PC-9 (cell line): ENCODE results near the gene CHRNE. TPM values are rescaled to one million over a fixed set of nuclear protein-coding genes. Genes with fewer than 3 reads are reported as not detected.

ENCODE experiments used
- BruUV-seq: library from RNA; stranded (reverse); fragments of 400-500 nt; replicated peaks from 2 replicates; lab custom pipeline; 2021; lab: Mats Ljungman, UMichigan
- CTCF ChIA-PET: fragments of 300-600 bp; sonication (Branson Sonifier 250); formaldehyde crosslinking; loops from one replicate; lab custom pipeline; 2022; ENCODE audit warnings: antibody characterized with exemption; lab: Charles Lee
- POLR2A ChIA-PET: fragments of 300-600 bp; sonication (Branson Sonifier 250); formaldehyde crosslinking; loops from one replicate; lab custom pipeline; 2022; ENCODE audit warnings: antibody characterized with exemption; ENCODE audit not compliant: unreplicated experiment; lab: Charles Lee
- DNase-seq, 2 experiments: peaks; one replicate each; pipeline versions ENCODE4 v3.0.0 to v3.0.0-alpha.2; 2015 to 2022; ENCODE audit warnings: mixed read lengths in 1 of 2
- H2AFZ ChIP-seq: fragments of 200-600 bp; sonication (generic); 2 replicates; pipeline ENCODE4 v1.8.1; 2017; ENCODE audit warnings: antibody characterized with exemption
- H3F3A ChIP-seq: fragments of 200-600 bp; sonication (generic); 2 replicates; pipeline ENCODE4 v1.8.1; 2017; ENCODE audit warnings: antibody characterized with exemption, mild to moderate bottlenecking, low read depth; ENCODE audit not compliant: insufficient read depth
- H3K27ac ChIP-seq: fragments of 200-600 bp; sonication (generic); 2 replicates; pipeline ENCODE4 v1.6.1; 2016; ENCODE audit warnings: mixed run types
- H3K27me3 ChIP-seq: fragments of 200-600 bp; sonication (generic); 2 replicates; pipeline ENCODE4 v1.6.1; 2016; ENCODE audit warnings: low read depth, mixed run types; ENCODE audit not compliant: insufficient read depth
- H3K36me3 ChIP-seq: fragments of 200-600 bp; sonication (generic); 2 replicates; pipeline ENCODE4 v1.6.1; 2016; ENCODE audit warnings: low read depth, mixed run types
- H3K4me1 ChIP-seq: fragments of 200-600 bp; sonication (generic); replicated peaks from 2 replicates; pipeline ENCODE4 v1.6.1; 2016; ENCODE audit warnings: mixed run types; ENCODE audit not compliant: insufficient read depth
- H3K4me2 ChIP-seq: fragments of 200-600 bp; sonication (generic); 2 replicates; pipeline ENCODE4 v1.6.1; 2017; ENCODE audit warnings: mixed run types
- H3K4me3 ChIP-seq: fragments of 200-600 bp; sonication (generic); 2 replicates; pipeline ENCODE4 v1.6.1; 2016; ENCODE audit warnings: mixed run types
- H3K79me2 ChIP-seq: fragments of 200-600 bp; sonication (generic); 2 replicates; pipeline ENCODE4 v1.6.1; 2017; ENCODE audit warnings: low read depth, mixed run types
- H3K9me2 ChIP-seq: fragments of 200-600 bp; sonication (generic); 2 replicates; pipeline ENCODE4 v1.8.1; 2017; ENCODE audit warnings: mild to moderate bottlenecking; ENCODE audit not compliant: insufficient read depth
- H3K9me3 ChIP-seq: fragments of 200-600 bp; sonication (generic); 2 replicates; pipeline ENCODE4 v1.8.1; 2016; ENCODE audit warnings: low read depth; ENCODE audit not compliant: insufficient read depth
- H4K20me1 ChIP-seq: fragments of 200-600 bp; sonication (generic); 2 replicates; pipeline ENCODE4 v1.8.1; 2017; ENCODE audit not compliant: insufficient read depth
- CTCF ChIP-seq: fragments of 200-600 bp; sonication (generic); conservative IDR thresholded peaks from 2 replicates; pipeline ENCODE4 v1.6.1; 2017; ENCODE audit warnings: mixed run types, antibody characterized with exemption, mild to moderate bottlenecking, moderate library complexity
- EZH2 ChIP-seq: fragments of 200-600 bp; sonication (generic); IDR thresholded peaks from 2 replicates; pipeline ENCODE4 v1.8.0; 2017; ENCODE audit warnings: antibody characterized with exemption, low read depth
- intact Hi-C: fragments of 100-400 bp; cut with micrococcal nuclease; formaldehyde crosslinking; loops from one replicate; pipeline ENCODE4 v1.10.0; 2022; ENCODE audit not compliant: unreplicated experiment
- total RNA-seq: library from RNA; stranded (reverse); gene quantifications from 2 replicates; pipeline ENCODE4 v1.2.3, GENCODE V29; 2021

Gene CHRNE
- total RNA-seq, 1 experiment from 2014 or later = 0.24 TPM

DNA sequence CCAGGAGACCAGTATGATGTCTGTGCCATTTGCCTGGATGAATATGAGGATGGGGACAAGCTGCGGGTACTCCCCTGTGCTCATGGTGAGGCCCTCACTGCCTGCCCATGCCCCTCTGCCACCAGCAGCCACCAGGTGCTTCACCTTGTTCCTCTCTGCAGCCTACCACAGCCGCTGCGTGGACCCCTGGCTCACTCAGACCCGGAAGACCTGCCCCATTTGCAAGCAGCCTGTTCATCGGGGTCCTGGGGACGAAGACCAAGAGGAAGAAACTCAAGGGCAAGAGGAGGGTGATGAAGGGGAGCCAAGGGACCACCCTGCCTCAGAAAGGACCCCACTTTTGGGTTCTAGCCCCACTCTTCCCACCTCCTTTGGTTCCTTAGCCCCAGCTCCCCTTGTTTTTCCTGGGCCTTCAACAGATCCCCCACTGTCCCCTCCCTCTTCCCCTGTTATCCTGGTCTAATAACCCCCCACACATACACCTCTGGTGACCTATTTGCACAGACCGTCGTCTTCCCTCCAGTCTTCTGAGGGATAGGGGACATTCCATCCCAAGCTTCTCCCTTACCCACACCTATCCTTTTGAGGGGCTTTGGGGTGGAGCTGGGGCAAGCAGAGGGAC, 41.8 kb upstream of the CHRNE start:
- Histone ChIP-seq H4K20me1 (peaks cover 39% of the 10 kb centered on the region), H3K9me3 (no peaks in the 10 kb centered on the region), H3K27me3 (no peaks in the 10 kb centered on the region), H3K79me2 (peaks cover 78% of the 10 kb centered on the region), H3K27ac (peak overlapping the region; percentile 99), H3K4me2 (peak overlapping the region; percentile 84; the same call in 1 of the 2 replicates), H3K4me1 (peaks cover 32% of the 10 kb centered on the region), H3K9me2 (no peaks in the 10 kb centered on the region), H3F3A (peaks cover 88% of the 10 kb centered on the region), H2AFZ (no peak overlapping the region), H3K36me3 (peaks cover 34% of the 10 kb centered on the region), H3K4me3 (no peak overlapping the region)
- intact Hi-C loops = loop anchor here (1.0 to 10.0 kb wide), 2 partner anchors 23 to 110 kb away; partner anchors contain the start of genes MINK1 and SPAG7
- TF ChIP-seq CTCF = no peak
- no peak for TF ChIP-seq EZH2
- no peak for DNase-seq
- ChIA-PET CTCF (interaction anchor here (0.7 kb wide), 1 partner anchor 613 kb away, joined by 3 read pairs; no protein-coding TSS in a partner anchor), POLR2A (interaction anchor here (0.5 to 1.6 kb wide), 4 partner anchors 9 to 82 kb away, joined by 3 to 8 read pairs (median 5); partner anchors contain the start of gene SPAG7)
- no TSS peak for BruUV-seq

- TF ChIP-seq CTCF (no peak), EZH2 (no peak)
- no peaks in the 10 kb centered on the region for H3K9me2 ChIP-seq
- DNase-seq = no peak
- ChIA-PET POLR2A (interaction anchor here (0.8 to 1.6 kb wide), 2 partner anchors 23 to 468 kb away, joined by 3 to 7 read pairs; partner anchors contain the start of gene SPAG7), CTCF (no interaction called here)
- no peak overlapping the region for H2AFZ ChIP-seq
- no peaks in the 10 kb centered on the region for H3K27me3 ChIP-seq
- peaks cover 34% of the 10 kb centered on the region for H3K36me3 ChIP-seq
- no peaks in the 10 kb centered on the region for H3K9me3 ChIP-seq
- no peak overlapping the region for H3K4me3 ChIP-seq
- intact Hi-C loops = loop anchor here (10.0 kb wide), 1 partner anchor 109 kb away; the partner anchor contains the start of gene MINK1
- peaks cover 32% of the 10 kb centered on the region for H3K4me1 ChIP-seq
- H3K4me2 ChIP-seq = no peak overlapping the region
- H4K20me1 ChIP-seq = peaks cover 39% of the 10 kb centered on the region
- H3F3A ChIP-seq = peaks cover 88% of the 10 kb centered on the region
- BruUV-seq = no TSS peak
- peaks cover 80% of the 10 kb centered on the region for H3K79me2 ChIP-seq
- peak overlapping the region; percentile 99 for H3K27ac ChIP-seq
Measured at GRCh38 chr17:4944163-4944553, 41.3 kb upstream of the CHRNE start.

DNA sequence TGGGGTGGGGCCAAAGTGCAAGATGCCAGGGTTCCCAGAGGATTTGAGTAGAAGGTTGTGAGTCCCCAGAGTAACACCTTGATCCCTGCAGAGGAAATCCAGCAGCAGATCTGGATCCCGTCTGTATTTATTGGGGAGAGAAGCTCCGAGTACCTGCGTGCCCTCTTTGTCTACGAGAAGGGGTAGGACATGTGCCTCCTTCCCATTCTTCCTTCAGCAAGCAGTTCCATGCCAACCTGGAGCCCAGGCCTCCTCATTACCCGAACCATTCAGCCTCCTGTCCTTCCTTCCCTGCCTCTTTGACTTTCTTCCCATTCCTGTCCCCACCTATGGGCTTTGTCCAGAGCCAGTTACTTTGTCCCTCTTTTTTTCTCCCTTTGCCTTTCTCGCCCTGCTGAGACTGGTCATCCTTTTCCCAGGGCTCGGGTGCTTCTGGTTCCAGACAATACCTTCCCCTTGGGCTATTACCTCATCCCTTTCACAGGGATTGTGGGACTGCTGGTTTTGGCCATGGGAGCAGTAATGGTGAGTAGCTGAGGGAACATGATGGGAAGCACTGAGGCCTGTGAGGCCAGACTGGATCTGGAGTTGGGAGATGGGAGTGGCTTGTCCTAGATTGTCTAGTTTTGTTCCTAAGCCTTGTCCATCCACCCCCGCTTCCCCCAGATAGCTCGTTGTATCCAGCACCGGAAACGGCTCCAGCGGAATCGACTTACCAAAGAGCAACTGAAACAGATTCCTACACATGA, 40.0 kb upstream of the CHRNE start:
- Histone ChIP-seq H3K36me3 (peaks cover 34% of the 10 kb centered on the region), H3K4me1 (peaks cover 43% of the 10 kb centered on the region), H4K20me1 (peaks cover 39% of the 10 kb centered on the region), H3K27me3 (no peaks in the 10 kb centered on the region), H3K9me3 (no peaks in the 10 kb centered on the region), H3K9me2 (no peaks in the 10 kb centered on the region), H3K27ac (no peak overlapping the region; the same call in 1 of the 2 replicates), H3K4me2 (no peak overlapping the region), H3K79me2 (peaks cover 88% of the 10 kb centered on the region), H3K4me3 (no peak overlapping the region), H3F3A (peaks cover 86% of the 10 kb centered on the region), H2AFZ (no peak overlapping the region)
- no peak for TF ChIP-seq CTCF
- no peak for TF ChIP-seq EZH2
- POLR2A ChIA-PET = no interaction called here
- intact Hi-C loops = loop anchor here (10.0 kb wide), 1 partner anchor 108 kb away; the partner anchor contains the start of gene MINK1
- no peak for DNase-seq
- no TSS peak for BruUV-seq
- CTCF ChIA-PET = no interaction called here
